ENCODE data around the gene DMAC2L. TPM values are rescaled to one million over a fixed set of nuclear protein-coding genes. Genes with fewer than 3 reads are reported as not detected.
A peak's percentile ranks its signal among the peaks of the same experiment; 100 is the strongest.
"Not testable (repeated sequence)": the region's sequence is repeated elsewhere in the genome, so short reads cannot be mapped to it uniquely, and the experiment has no call there.

Gene DMAC2L
- polyA plus RNA-seq, 3 donors from 2014 or later: 13.6 to 20.9 (median 20.0) TPM

DNA sequence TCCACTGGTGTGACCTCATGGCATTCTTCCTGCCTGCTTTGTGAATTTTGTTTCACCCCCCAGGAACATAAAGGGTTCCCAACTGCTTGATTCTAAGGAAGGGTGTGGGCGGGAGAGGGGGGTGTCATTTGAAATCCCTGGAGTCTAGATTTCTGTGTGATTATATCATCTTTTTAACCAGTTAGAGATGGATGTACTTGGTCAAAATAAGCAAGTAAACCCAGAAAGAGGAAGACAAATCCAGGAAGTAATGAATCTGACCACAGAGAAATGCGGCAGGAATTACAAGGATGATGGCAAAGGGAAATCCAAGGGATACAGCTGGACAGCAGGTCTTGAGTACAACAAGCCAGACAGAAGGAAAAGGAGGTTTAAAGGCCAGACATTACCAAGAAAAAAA lies 38.9 kb downstream of the DMAC2L start:
- H3K36me3 Mint-ChIP-seq: peaks cover 4 to 20% (median 14%) of the 10 kb centered on the region in 3 donors
- no peak overlapping the region for H3K27ac Mint-ChIP-seq
- no peaks in the 10 kb centered on the region for H3K27me3 Mint-ChIP-seq (ENCODE audit: low read depth in 3 of 3)
- H3K4me1 Mint-ChIP-seq: peaks cover 0 to 7% of the 10 kb centered on the region in 2 donors
- no peaks in the 10 kb centered on the region for H3K9me3 Mint-ChIP-seq
- DNase-seq: no peak
- no peak overlapping the region for H3K4me3 Mint-ChIP-seq

DNA sequence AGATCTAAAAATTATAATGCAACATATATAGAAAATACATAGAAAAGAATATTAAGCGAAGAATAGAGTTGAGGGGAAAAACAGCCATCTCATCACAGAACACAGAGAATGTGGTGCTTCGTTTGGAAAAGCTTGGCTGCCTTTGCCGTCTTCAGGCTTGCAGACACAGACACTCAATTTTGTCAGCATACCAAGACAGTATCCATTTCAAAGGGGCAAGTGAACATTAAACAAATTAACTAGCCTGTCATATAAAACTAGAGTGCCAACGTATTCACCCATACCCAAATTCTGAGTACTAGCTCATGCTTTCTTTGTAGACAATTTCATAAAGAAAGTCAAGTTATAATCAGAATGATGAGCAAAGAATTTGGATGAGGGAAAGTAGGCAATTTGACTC lies 40.5 kb downstream of the DMAC2L start:
- Mint-ChIP-seq H3K9me3 (no peaks in the 10 kb centered on the region), H3K4me3 (no peak overlapping the region), H3K27me3 (ENCODE audit: low read depth in 3 of 3) (peaks cover 0 to 1% (median 0%) of the 10 kb centered on the region in 3 donors), H3K36me3 (peaks cover 17 to 34% (median 30%) of the 10 kb centered on the region in 3 donors), H3K4me1 (peaks cover 7 to 23% of the 10 kb centered on the region in 2 donors), H3K27ac (no peak overlapping the region)
- no peak for DNase-seq

GRCh38 chr14:50353126-50353525 lies 41.0 kb downstream of the DMAC2L start:
- Mint-ChIP-seq H3K4me1 (peaks cover 10 to 25% of the 10 kb centered on the region in 2 donors), H3K4me3 (no peak overlapping the region), H3K36me3 (peaks cover 20 to 37% (median 36%) of the 10 kb centered on the region in 3 donors), H3K9me3 (no peaks in the 10 kb centered on the region), H3K27me3 (ENCODE audit: low read depth in 3 of 3) (peaks cover 0 to 1% (median 0%) of the 10 kb centered on the region in 3 donors), H3K27ac (no peak overlapping the region)
- DNase-seq: no peak

DNA sequence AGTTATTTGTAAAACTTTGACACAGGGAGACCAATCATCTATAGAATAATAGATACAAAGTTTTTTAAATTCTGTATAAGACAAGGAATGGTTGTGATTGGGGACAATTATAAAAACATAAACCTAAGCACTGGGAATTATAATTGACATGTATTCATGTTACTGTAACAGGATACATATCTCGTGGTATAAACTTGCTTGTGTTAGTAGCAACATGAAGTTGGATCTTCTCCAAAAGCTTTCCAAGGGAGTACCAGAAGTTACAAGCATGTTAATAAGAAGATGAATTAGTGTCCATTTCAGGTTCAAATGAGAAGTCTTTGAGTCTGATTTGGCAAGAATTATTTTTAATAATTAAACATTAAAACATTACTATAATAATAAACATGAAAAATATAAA lies 42.4 kb downstream of the DMAC2L start:
- H3K9me3 Mint-ChIP-seq: no peaks in the 10 kb centered on the region
- no peak for DNase-seq
- peaks cover 0 to 1% (median 0%) of the 10 kb centered on the region in 3 donors for H3K27me3 Mint-ChIP-seq (ENCODE audit: low read depth in 3 of 3)
- peaks cover 15 to 29% of the 10 kb centered on the region in 2 donors for H3K4me1 Mint-ChIP-seq
- no peak overlapping the region for H3K27ac Mint-ChIP-seq
- no peak overlapping the region for H3K4me3 Mint-ChIP-seq
- H3K36me3 Mint-ChIP-seq: peaks cover 23 to 43% (median 32%) of the 10 kb centered on the region in 3 donors

DNA sequence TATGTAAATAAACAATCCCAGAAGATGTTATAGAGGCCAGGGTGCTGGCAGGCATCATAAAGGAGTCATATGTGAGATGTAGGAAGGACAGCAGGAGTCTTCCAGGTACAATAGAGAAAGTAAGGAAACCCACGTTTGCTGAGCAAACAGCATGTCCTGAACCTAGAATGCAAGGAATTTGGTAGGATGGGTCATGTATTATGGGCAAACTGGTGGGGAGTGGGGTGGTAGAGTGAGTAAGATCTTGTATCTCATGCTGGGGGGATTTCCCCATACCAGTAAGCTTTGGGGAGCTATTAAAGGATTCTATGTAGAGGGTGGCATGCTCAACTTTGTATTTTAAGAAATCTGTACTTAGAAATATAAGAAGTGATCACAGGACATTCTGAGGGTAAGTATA lies 43.6 kb downstream of the DMAC2L start:
- Mint-ChIP-seq H3K36me3 (peaks cover 23 to 43% (median 38%) of the 10 kb centered on the region in 3 donors), H3K27me3 (ENCODE audit: low read depth in 3 of 3) (peaks cover 0 to 1% (median 0%) of the 10 kb centered on the region in 3 donors), H3K4me3 (no peak overlapping the region), H3K27ac (peak overlapping the region in 1 of 6 donors; percentile 43), H3K9me3 (no peaks in the 10 kb centered on the region), H3K4me1 (peaks cover 18 to 31% of the 10 kb centered on the region in 2 donors)
- no peak for DNase-seq

GRCh38 chr14:50356283-50356682 lies 44.2 kb downstream of the DMAC2L start:
- peaks cover 23 to 37% of the 10 kb centered on the region in 2 donors for H3K4me1 Mint-ChIP-seq
- DNase-seq; H3K4me3 Mint-ChIP-seq; H3K9me3 Mint-ChIP-seq; H3K27me3 Mint-ChIP-seq (ENCODE audit: low read depth in 3 of 3): not testable (repeated sequence)
- H3K27ac Mint-ChIP-seq: peak overlapping the region in 2 of 6 donors; percentile 43 to 64
- H3K36me3 Mint-ChIP-seq: peaks cover 19 to 39% (median 33%) of the 10 kb centered on the region in 3 donors

DNA sequence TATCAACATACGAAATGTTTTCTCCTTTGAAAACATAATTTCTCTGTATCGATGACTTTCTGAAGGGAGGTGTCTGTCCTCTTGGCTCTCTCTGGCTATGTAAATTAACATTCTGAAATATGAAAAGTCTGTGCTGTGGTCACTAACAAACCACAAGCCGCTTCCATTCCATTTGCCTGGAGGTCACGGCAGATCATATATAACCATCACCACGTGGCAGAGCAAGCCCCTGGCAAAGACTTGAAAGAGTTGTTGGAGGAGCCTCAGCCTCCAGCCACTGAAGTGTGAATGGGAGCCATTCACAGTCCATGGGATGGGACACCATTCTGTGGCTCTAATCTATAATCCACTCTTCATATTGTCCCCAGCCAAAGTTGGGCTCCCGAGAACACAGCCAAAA lies 45.0 kb downstream of the DMAC2L start:
- DNase-seq: no peak
- H3K36me3 Mint-ChIP-seq: peaks cover 19 to 39% (median 33%) of the 10 kb centered on the region in 3 donors
- H3K27me3 Mint-ChIP-seq (ENCODE audit: low read depth in 3 of 3): peaks cover 0 to 1% (median 0%) of the 10 kb centered on the region in 3 donors
- peaks cover 26 to 39% of the 10 kb centered on the region in 2 donors for H3K4me1 Mint-ChIP-seq
- no peak overlapping the region for H3K4me3 Mint-ChIP-seq
- H3K27ac Mint-ChIP-seq: peak overlapping the region in 4 of 6 donors; percentile 1 to 41 (median 37)
- no peaks in the 10 kb centered on the region for H3K9me3 Mint-ChIP-seq

GRCh38 chr14:50357753-50358395 lies 45.8 kb downstream of the DMAC2L start:
- H3K27ac Mint-ChIP-seq: peak overlapping the region in 5 of 6 donors; percentile 19 to 45 (median 33)
- H3K9me3 Mint-ChIP-seq: peaks cover 0 to 4% (median 0%) of the 10 kb centered on the region in 6 donors
- peaks cover 33 to 45% of the 10 kb centered on the region in 2 donors for H3K4me1 Mint-ChIP-seq
- DNase-seq: no peak
- H3K4me3 Mint-ChIP-seq: peak overlapping the region in 1 of 5 donors; percentile 23
- H3K27me3 Mint-ChIP-seq (ENCODE audit: low read depth in 3 of 3): peaks cover 1 to 4% (median 4%) of the 10 kb centered on the region in 3 donors
- peaks cover 24 to 44% (median 37%) of the 10 kb centered on the region in 3 donors for H3K36me3 Mint-ChIP-seq

- Mint-ChIP-seq H3K27me3 (ENCODE audit: low read depth in 3 of 3) (peaks cover 1 to 14% (median 7%) of the 10 kb centered on the region in 3 donors), H3K9me3 (peaks cover 0 to 4% (median 0%) of the 10 kb centered on the region in 6 donors), H3K4me3 (no peak overlapping the region)
Observed at GRCh38 chr14:50359631-50360030, 47.5 kb downstream of the DMAC2L start.

DNA sequence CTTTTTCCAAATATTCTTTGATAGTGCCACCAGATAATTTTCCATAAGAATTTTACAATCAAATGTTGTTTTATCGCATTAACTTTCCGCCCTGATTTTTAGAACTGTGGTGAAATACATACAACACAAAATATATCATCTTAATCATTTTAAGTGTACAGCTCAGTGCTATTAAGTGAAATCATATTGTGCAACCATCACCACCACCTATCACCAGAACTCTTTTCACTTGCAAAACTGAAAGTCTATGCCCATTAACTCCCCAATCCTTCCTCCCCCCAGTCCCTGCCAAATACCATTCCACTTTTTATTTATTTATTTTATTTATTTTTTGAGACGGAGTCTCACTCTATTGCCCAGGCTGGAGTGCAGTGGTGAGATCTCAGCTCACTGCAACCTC lies 48.0 kb downstream of the DMAC2L start:
- no peak overlapping the region for H3K4me3 Mint-ChIP-seq
- H3K27ac Mint-ChIP-seq: peak overlapping the region in 4 of 6 donors; percentile 1 to 75 (median 32)
- H3K9me3 Mint-ChIP-seq: peaks cover 0 to 4% (median 0%) of the 10 kb centered on the region in 6 donors
- H3K4me1 Mint-ChIP-seq: peaks cover 49 to 68% of the 10 kb centered on the region in 2 donors
- H3K36me3 Mint-ChIP-seq: peaks cover 24 to 38% (median 32%) of the 10 kb centered on the region in 3 donors
- no peak for DNase-seq
- H3K27me3 Mint-ChIP-seq (ENCODE audit: low read depth in 3 of 3): peaks cover 1 to 14% (median 7%) of the 10 kb centered on the region in 3 donors

More at GRCh38 chr14:50359631-50360030, 47.5 kb downstream of the DMAC2L start:
- Mint-ChIP-seq H3K4me1 (peaks cover 45 to 63% of the 10 kb centered on the region in 2 donors), H3K36me3 (peaks cover 24 to 38% (median 32%) of the 10 kb centered on the region in 3 donors), H3K27ac (peak overlapping the region in 2 of 6 donors; percentile 1 to 12)
- no peak for DNase-seq

GRCh38 chr14:50360851-50361250 lies 48.7 kb downstream of the DMAC2L start:
- H3K36me3 Mint-ChIP-seq: peaks cover 24 to 34% (median 32%) of the 10 kb centered on the region in 3 donors
- peak overlapping the region in 1 of 5 donors; percentile 8 for H3K4me3 Mint-ChIP-seq
- DNase-seq: no peak
- peak overlapping the region in 3 of 6 donors; percentile 12 to 63 (median 58) for H3K27ac Mint-ChIP-seq
- H3K9me3 Mint-ChIP-seq: peaks cover 0 to 4% (median 0%) of the 10 kb centered on the region in 6 donors
- H3K4me1 Mint-ChIP-seq: peaks cover 54 to 69% of the 10 kb centered on the region in 2 donors
- H3K27me3 Mint-ChIP-seq (ENCODE audit: low read depth in 3 of 3): peaks cover 1 to 14% (median 7%) of the 10 kb centered on the region in 3 donors

- Mint-ChIP-seq H3K4me1 (peaks cover 62 to 69% of the 10 kb centered on the region in 2 donors), H3K36me3 (peaks cover 18 to 26% (median 24%) of the 10 kb centered on the region in 3 donors), H3K27me3 (ENCODE audit: low read depth in 3 of 3) (peaks cover 0 to 14% (median 7%) of the 10 kb centered on the region in 3 donors), H3K27ac (peak overlapping the region in 3 of 6 donors; percentile 94 to 100 (median 95)), H3K4me3 (peak overlapping the region in 4 of 5 donors; percentile 6 to 88 (median 46))
- not testable (repeated sequence) for DNase-seq, H3K9me3 Mint-ChIP-seq
Observed at GRCh38 chr14:50361473-50362403, 49.6 kb downstream of the DMAC2L start.

Data from immature natural killer cell (primary cell).